Measurements from ENCODE around the gene ALDH3A2.
"Not testable (repeated sequence)": the region's sequence is repeated elsewhere in the genome, so short reads cannot be mapped to it uniquely, and the experiment has no call there.

ALDH3A2 gene

GRCh38 chr17:19683117-19683516 is 34.6 kb downstream of the ALDH3A2 start:
- DNase-seq: no peak

DNA sequence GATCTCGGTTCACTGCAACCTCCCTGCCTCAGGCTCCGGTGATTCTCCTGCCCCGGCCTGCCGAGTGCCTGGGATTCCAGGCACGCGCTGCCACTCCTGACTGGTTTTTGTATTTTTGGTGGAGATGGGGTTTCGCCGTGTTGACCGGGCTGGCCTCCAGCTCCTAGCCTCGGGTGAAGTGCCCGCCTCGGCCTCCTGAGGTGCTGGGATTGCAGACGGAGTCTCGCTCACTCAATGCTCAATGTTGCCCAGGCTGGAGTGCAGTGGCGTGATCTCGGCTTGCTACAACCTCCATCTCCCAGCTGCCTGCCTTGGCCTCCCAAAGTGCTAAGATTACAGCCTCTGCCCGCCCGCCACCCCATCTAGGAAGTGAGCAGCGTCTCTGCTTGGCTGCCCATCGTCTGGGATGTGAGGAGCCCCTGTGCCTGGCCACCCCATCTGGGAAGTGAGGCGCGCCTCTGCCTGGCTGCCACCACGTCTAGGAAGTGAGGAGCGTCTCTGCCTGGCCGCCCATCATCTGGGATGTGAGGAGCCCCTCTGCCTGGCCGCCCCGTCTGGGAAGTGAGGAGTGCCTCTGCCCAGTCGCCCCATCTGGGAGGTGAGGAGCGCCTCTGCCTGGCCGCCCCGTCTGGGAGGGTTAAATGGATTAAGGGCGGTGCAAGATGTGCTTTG is 36.5 kb downstream of the ALDH3A2 start:
- DNase-seq: not testable (repeated sequence)

DNA sequence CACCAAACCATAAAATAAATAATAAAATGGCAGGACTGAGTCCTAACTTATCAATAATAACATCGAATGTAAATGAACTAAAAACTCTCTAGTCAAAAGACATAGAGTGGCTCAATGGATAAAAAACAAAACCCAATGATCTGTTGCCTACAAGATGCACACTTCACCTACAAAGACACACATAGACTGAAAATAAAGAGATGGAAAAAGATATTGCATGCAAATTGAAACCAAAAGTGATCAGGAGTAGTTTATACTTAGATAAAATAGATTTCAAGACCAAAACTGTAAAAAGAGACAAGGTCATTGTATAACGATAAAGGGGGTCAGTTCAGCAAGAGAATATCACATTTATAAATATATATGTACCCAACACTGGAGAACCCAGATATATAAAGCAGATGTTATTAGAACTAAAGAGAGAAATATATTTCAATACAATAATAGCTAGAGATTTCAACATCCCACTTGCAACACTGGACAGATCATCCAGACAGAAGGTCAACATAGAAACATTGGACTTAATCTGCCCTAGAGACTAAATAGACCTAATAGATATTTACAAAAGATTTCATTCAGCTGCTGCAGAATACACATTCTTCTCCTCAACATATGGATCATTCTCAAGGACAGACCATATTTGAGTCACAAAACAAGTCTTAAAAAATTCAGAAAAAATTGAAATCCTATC is 38.0 kb downstream of the ALDH3A2 start:
- DNase-seq: no peak

GRCh38 chr17:19702217-19702641 is 53.7 kb downstream of the ALDH3A2 start:
- no peak for DNase-seq

GRCh38 chr17:19703106-19703827 is 54.7 kb downstream of the ALDH3A2 start:
- no peak for DNase-seq

DNA sequence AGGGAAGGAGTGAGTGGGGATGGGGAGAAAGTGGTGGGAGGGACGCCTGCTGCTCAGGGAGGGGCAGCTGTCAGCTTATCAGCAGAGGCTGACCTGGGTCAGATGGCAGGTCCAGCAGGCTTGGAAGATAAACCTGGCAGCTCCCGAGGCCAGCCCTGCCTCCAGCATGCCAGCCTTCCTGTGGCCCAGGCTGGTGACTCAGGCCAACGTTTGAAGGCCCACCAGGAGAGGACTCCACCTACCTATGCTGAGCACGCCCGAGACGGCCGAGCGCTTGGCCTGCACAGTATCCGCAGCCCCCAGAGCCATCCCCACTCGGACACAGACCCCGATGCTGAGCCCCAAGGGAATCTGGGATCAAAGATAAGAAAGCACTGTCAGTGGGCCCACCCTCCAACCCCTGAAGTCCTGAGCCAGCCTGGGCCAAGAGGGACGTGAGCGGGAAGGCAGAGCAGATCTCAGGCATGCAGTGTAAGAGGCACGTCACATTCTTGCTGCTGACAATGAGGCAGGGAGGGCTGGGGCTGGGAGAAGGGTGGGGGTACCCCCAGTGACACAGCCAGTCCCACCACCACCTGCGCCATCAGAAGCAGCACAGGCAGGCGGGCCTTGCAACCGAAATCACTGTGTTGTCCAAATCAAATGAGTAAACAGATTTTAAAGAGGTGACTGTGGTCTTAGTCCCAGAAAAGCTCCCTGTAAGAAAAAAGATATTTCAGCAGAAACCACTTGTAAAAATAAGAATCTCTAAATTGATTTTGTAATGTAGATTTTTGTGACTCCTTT is 55.5 kb downstream of the ALDH3A2 start:
- DNase-seq: no peak

GRCh38 chr17:19705201-19705600 is 56.6 kb downstream of the ALDH3A2 start:
- no peak for DNase-seq

GRCh38 chr17:19705771-19706770 is 57.5 kb downstream of the ALDH3A2 start:
- peak; percentile 39 for DNase-seq

GRCh38 chr17:19706791-19707727 is 58.5 kb downstream of the ALDH3A2 start:
- peak; percentile 93 for DNase-seq

DNA sequence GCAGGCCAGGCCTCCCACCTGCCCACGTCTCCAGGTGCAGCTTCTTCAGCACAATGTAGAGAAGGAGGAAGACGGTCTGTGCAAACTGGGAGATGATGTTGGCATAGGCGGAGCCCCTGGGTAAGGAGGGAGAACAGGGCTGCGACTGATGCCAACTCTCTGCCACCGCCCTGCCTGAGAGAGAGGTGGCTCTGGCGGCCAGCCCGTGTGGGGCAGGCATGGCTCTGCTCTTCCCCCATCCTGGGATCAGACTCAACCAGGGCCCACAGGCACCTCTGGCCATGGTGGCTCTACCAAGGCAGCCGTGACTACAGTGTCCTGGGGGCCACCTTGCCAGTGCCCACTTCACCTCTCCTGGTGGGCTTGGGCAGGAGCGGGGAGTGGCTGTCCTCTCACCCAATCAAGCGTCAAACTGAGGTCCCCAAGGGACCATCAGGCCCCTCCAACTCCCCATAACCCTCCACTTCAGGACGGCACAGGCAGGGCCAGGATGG is 59.2 kb downstream of the ALDH3A2 start:
- no peak for DNase-seq

- no peak for DNase-seq
Measured at GRCh38 chr17:19708431-19709175, 60.1 kb downstream of the ALDH3A2 start.

DNA sequence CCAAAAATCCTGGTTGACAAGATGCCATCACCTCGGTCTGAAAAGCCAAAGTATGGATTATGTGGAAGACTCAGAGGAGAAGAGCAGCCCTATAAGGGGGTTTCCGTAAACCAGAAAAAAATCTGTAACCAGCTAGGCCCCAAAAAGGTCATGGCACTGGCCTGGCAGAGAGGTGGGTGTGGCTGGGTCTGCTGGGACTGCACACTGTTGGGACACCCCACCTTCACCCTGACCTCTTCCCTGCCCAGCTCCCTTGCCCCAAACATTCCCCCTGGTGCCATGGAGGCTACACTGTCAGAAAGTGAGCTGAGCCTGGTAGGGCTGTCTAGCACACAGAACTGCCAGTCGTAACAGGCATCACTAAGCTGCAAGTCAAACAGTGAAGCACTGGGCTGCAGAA is 61.3 kb downstream of the ALDH3A2 start:
- DNase-seq: no peak

DNA sequence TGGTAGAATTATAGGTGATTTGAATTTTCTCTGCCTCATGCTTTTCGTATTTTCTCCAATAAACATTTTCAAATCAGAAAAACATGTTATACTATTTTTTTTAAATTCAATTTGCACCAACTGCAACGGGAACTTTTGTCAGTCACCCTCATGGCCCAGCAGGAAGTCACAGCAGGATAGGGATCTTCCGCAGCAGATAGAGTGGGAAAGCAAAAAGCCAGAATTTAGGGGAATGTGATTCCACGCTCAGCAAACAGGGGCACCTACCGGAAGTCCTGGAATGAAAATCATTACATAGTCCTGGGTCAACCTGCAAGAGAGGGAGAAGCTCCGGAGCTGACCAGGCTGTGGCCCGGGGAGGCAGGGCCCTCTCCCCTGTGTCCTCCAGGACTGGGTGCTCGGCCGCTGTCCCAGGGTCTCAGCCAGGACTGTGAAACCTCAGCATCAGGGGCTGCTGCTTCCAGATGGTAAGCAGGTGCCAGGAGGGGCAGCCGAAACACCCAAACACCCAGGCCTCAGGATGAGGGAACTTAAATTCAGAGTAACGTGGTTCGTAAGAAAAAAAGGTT is 64.0 kb downstream of the ALDH3A2 start:
- DNase-seq: no peak

DNA sequence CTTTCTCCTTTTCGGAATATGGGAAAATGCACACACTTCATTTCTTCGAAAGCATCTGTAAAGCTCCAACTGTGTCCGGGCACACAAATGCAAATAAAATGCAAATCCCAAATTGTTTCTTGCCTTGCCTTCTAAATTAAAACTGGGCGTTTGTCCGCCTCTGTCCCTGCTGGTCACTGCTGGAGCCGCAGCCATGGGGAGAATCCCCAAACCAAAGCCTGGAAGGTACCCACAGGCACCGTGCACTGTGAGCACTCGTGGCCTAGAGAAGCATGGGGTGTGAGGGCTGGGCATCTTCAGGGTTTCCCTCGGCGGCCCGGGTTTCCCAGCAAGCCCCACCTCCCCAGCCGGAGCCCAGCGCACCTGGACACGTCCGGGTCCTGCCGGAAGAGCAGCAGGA is 64.9 kb downstream of the ALDH3A2 start:
- no peak for DNase-seq

DNA sequence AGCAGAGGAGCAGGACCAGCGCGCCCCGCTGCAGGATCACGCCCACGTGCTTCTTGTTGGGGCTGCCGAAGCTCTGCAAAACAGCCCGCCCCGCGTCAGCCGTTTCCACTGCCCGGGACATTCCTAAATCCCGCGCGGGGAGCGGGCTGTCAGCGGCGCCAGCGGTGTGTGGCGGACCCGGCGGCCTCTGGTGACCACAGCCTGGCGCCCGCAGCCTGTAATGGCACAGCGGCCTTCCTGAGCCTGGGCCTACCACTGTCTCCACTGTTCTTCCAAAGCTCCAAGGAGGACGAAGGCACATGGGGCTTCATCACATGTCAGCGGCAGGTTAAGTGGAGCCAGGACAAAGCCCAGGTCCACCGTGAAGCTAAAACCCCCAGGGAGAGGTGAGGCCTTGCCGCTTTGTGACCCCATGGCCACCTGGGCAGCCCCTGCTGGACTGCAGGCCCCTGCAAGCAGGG is 65.4 kb downstream of the ALDH3A2 start:
- DNase-seq: no peak

GRCh38 chr17:19714542-19715411 is 66.2 kb downstream of the ALDH3A2 start:
- DNase-seq: no peak

GRCh38 chr17:19716108-19717030 is 67.8 kb downstream of the ALDH3A2 start, which contains the start of gene SLC47A2:
SLC47A2 (minus strand) TSS chr17:19716584; CDS start chr17:19716555, 29 bp downstream.
- no peak for DNase-seq

Measured in NCI-H1436 (cell line).